Activated CD4-positive, alpha-beta T cell treated with anti-CD3 and anti-CD28 coated beads, Interleukin-2, amount 10 ng/mL, durations not matched to agents 24 days and 14 days (primary cell): ENCODE measurements around the gene HOXB3. TPM values are rescaled to one million over a fixed set of nuclear protein-coding genes. Genes with fewer than 3 reads are reported as not detected.

Experiments used
- DNase-seq: peaks from one replicate; pipeline ENCODE4 v3.0.0; 2022
- H3K27ac Mint-ChIP-seq: one replicate; pipeline ENCODE4 v1.8.0; 2022; ENCODE audit warnings: mild to moderate bottlenecking, mixed read lengths
- H3K27me3 Mint-ChIP-seq: one replicate; pipeline ENCODE4 v1.8.0; 2022; ENCODE audit warnings: mixed read lengths
- H3K36me3 Mint-ChIP-seq: one replicate; pipeline ENCODE4 v1.8.0; 2022; ENCODE audit warnings: low read depth, mild to moderate bottlenecking, mixed read lengths
- H3K4me1 Mint-ChIP-seq: one replicate; pipeline ENCODE4 v1.8.0; 2021; ENCODE audit warnings: mixed read lengths
- H3K4me3 Mint-ChIP-seq: one replicate; pipeline ENCODE4 v1.8.0; 2022; ENCODE audit warnings: mild to moderate bottlenecking, moderate library complexity, mixed read lengths
- H3K9me3 Mint-ChIP-seq: one replicate; pipeline ENCODE4 v1.8.0; 2021; ENCODE audit warnings: mixed read lengths
- intact Hi-C: fragments of 100-400 bp; cut with micrococcal nuclease; formaldehyde crosslinking; loops from one replicate; pipeline ENCODE4 v1.15.1; 2023
- total RNA-seq: library from RNA; stranded (reverse); gene quantifications from 2 replicates; pipeline ENCODE4 v1.2.3, GENCODE V29; 2022

HOXB3 gene
- total RNA-seq, 1 donor from 2014 or later, result 3.7 TPM

DNA sequence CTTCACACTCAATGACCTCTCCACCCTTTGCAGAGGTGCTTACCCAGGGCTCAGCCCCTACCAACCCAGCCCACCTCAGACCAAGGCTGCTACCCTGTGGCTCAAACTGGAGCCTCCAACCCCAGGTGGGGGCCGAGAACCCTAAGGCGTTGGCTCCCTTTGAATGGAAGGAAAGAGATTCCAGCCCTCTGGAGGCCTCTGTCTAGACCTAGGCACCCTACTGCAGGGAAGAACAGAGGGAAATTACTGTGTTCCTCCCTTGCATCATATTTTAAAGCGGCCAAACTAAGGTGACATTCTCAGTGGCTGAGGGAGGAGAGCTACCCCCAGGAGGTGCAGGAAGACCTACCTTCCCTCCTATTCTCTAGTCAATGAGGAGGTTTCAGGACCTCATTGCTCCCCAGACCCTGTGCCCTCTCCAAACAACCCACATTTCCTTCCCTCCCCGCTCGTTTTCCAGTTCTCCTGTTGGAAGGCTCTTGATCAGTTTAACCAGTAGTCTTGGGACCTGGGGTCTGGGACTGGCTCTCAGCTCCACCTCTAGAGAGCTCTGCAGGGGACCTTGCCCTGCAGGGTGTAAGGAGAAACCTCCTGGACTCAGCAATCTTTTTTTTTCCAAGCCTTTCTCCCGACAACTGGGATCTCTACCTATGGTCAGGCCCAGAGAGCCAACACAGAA is 30.6 kb upstream of the HOXB3 start:
- no peak for DNase-seq
- H3K4me1 Mint-ChIP-seq, result peaks cover 25% of the 10 kb centered on the region
- intact Hi-C loops, result no loop called here
- H3K4me3 Mint-ChIP-seq, result no peak overlapping the region
- peaks cover 86% of the 10 kb centered on the region for H3K27me3 Mint-ChIP-seq
- no peaks in the 10 kb centered on the region for H3K9me3 Mint-ChIP-seq
- H3K27ac Mint-ChIP-seq, result no peak overlapping the region
- no peaks in the 10 kb centered on the region for H3K36me3 Mint-ChIP-seq

DNA sequence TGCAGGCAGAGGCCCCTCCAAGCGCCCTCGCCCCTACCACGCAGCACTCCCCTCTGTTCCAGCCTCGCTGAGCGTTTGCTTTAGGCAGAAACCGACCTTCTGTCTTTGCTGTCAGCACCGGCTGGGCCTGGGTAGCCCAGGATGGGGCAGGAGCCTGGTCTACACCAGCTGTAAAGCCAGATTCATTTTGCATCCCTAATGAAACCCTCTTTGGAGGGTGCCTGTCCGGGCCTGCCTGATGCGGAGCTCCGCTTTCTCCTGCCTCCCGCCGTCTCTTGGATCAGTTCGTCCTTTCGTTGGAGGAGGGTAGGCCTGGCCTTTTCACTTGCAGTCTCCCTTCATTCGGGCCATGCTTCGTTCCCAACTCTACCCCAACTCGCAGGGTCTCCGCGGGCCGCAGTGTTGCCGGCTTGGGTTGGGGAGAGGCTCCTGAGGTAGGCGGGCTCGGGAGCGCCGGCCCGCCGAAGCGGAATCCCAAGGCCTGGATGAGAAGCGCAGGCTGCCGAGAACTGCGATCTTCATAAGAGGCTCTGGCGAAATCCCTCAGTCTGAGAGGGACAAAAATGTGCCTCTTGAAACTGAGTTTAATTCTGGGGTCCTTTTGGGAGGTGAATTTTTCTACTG is 29.9 kb upstream of the HOXB3 start:
- DNase-seq, result no peak
- intact Hi-C loops, result loop anchor here (10.0 kb wide), 1 partner anchor 1345 kb away; the partner anchor contains the start of gene DLX4
- peaks cover 90% of the 10 kb centered on the region for H3K27me3 Mint-ChIP-seq
- peaks cover 25% of the 10 kb centered on the region for H3K4me1 Mint-ChIP-seq
- H3K9me3 Mint-ChIP-seq, result no peaks in the 10 kb centered on the region
- H3K36me3 Mint-ChIP-seq, result peaks cover 1% of the 10 kb centered on the region
- no peak overlapping the region for H3K4me3 Mint-ChIP-seq
- no peak overlapping the region for H3K27ac Mint-ChIP-seq

DNA sequence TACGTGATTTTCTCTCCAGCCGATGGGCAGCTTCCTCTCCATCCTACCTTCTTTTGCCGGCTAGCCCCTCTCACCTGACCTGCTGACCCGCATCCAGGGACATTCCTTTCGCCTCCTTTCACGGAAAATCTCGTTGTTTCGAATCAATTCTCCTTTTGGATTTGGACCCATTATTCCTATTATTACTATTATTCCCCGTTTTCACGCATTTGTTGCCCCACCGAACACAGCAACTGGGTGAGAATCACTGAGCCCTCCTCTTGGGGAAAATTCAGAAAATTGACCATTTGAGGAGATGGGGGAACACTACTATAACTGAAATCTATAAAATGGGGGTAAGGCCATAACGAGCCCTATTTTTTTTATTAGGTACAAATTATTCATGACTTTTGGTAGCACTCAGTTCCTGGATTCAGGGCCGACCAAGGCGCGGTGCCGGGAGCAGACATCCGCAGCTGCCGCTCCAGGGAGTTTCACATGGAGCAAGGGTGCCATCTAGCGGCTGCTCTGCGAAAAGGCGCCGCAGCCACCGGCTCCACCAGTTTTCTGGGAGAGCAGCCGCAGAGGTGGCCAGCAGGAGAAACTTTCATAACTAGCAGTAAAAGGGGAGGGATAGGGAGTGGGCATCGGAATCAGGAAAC is 28.3 kb upstream of the HOXB3 start:
- intact Hi-C loops, result loop anchor here (1.0 to 10.0 kb wide), 2 partner anchors 593 to 1346 kb away; partner anchors contain the start of gene DLX4
- DNase-seq, result peak; percentile 95
- Mint-ChIP-seq H3K4me1 (peaks cover 30% of the 10 kb centered on the region), H3K9me3 (no peaks in the 10 kb centered on the region), H3K4me3 (peak overlapping the region; percentile 4), H3K36me3 (peaks cover 3% of the 10 kb centered on the region), H3K27ac (peak overlapping the region; percentile 48), H3K27me3 (peaks cover 90% of the 10 kb centered on the region)

DNA sequence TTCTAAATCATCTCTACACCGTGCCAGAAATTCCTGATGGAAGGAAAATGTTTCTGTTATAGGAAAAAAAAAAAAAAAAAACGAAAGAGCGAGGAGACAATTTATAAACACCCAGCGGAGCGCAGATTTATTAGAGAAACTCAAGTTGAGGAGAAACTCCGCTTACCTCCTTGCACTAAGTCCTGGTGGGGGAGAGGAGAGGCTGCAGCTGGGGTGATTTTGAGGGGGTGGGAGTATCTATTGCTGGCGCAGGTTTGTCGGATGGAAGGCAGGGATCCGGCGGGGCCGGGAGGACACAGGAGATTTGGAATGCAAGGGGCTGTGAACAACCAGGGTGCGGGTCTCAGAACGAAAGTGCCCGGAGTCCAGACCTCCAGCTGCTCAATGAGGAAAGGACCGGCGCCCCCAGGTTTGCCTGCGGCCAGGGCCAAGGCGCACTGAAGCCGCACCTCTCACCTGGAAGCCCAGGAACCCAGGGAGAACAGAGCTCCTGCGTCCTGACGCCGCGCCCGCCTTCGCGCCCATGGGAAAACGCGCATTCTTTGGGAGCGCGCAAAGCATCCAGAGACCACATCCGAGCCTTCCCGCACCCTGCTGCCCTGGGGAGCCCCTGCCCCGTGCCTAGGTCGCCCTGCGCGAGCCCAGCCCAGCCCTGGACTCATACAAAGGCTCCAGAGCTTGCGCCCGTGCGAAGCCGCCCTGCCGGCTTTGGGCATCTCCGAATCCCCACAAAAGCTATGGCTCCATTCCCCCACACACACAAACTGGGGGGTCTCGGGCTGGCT is 27.6 kb upstream of the HOXB3 start:
- H3K27ac Mint-ChIP-seq, result peak overlapping the region; percentile 47
- intact Hi-C loops, result loop anchor here (1.0 to 10.0 kb wide), 3 partner anchors 23 to 1347 kb away; partner anchors contain the start of gene DLX4
- H3K9me3 Mint-ChIP-seq, result no peaks in the 10 kb centered on the region
- H3K4me1 Mint-ChIP-seq, result peaks cover 34% of the 10 kb centered on the region
- peaks cover 5% of the 10 kb centered on the region for H3K36me3 Mint-ChIP-seq
- DNase-seq, result peak; percentile 59
- no peak overlapping the region for H3K4me3 Mint-ChIP-seq
- H3K27me3 Mint-ChIP-seq, result peaks cover 88% of the 10 kb centered on the region

DNA sequence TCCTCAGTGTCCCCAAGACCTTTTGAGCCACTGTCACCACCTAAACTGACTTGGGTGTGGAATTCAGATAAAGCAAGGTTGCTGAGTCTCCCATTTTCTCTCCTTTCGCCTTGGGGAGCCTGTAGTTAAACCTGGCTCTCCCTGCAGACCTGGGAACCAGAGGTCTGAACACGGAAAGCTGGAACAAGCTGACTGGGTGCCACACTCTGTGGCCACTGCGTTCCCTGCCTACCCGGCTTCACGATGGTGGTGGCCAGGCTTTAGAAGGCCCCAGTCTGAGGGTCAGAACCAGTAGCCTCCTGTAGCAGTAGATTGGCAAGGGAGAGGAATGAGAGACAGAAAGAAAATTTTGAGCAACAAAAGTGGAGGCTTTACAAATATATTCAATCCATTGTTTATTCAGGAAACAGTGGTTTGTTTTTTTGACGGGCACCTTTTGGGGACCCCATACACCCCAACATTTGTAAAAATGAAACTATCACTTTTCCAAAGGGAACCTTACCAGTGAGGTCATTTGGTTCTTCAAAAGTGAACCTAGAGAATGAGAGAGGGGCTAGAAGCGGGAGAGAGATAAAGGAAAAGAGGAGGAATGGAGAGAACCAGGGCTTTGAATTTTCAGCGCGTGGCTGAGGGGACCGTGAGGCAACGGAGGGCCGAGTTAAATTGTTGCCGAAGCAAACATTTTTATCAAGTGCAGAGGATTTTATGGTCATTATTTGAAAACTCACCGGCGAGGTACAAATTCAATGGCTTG is 26.9 kb upstream of the HOXB3 start:
- Mint-ChIP-seq H3K27ac (peak overlapping the region; percentile 73), H3K4me1 (peaks cover 37% of the 10 kb centered on the region), H3K36me3 (peaks cover 5% of the 10 kb centered on the region), H3K9me3 (no peaks in the 10 kb centered on the region), H3K27me3 (peaks cover 86% of the 10 kb centered on the region), H3K4me3 (no peak overlapping the region)
- no peak for DNase-seq
- intact Hi-C loops, result loop anchor here (2.0 to 10.0 kb wide), 2 partner anchors 24 to 1348 kb away; partner anchors contain the start of gene DLX4

DNA sequence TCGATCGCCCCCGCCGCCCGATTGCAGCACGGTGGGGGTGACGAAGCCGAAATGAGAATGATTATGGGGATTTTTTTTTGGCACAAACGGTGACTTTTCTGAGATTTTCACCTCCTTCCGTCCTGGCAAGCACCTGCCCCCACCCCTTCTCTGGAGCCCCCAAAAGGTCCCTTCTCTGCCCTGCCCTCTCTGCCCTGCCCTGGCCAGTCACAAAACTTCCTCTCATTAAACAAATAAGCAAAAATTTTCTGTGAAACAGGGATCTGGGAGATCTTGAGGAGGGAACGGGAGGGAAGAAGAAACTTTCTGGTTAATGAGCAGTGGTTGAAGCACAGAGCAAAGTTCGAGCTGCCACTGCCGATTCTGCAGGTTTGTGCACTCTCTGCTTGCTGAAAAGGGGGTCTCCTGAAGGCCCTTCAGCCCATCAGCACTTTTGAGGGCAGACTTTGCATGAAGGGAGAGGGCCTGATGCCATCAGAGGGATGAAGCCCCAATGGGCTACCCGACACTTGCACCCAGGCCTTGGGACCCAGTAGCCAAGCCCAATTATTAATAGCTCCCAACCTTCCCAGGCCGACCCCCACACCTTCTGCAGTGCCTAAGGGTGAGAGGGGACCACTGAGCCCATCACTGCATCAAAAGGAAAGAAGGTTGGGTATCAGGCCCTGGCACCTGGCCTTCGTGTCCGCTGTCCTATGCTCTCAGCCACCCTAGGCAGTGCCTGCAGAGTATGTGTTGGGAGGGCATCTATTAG is 26.1 kb upstream of the HOXB3 start:
- no peak for DNase-seq
- H3K27me3 Mint-ChIP-seq, result peaks cover 87% of the 10 kb centered on the region

DNA sequence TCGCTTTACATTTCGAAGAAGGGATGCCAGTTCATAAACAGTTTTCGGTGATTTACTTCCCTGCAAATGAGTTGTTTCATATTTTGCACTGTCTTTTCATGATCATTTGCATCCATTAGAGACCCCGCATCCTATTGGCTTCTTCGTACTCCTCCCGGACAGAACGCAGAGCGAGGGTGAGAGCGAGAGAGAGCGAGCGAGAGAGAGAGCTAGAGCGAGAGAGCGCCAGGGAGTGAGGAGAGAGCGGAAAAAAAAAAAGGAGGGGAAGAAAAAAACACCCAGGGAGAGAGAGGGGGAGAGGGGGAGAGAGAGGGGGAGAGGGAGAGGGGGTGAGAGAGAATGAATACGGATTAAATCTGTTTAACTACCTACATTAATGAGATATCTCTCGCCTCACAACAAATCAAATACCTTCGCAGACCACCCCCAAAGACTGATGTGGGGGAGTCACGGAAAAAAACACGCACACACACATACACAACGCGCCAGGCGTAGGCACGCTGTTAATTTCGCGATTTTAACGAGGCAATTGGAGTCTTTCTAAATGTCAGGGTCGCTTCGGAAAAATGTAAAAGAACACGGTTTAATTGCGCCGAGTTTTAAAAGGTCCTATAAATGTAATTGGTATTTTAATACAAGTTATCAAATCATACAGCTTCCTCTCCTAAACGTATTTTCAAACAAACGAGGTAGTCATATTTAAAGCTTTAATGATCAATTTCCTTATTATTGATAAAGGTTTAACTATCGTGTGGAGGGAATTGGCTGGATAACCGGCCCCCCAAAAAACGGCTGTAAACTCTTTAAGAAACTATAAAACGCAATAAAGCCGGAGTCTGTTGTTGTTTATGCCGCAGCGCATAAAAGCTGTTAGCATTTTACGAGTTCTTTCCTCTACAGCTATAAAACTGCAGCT is 25.3 kb upstream of the HOXB3 start, which contains the start of gene HOXB8:
HOXB8 (minus strand) TSS at position 246 of the 916 bp plus-strand sequence. CDS start 588 bp downstream, outside the sequence.
- H3K4me1 Mint-ChIP-seq, result peaks cover 50% of the 10 kb centered on the region
- peaks cover 84% of the 10 kb centered on the region for H3K27me3 Mint-ChIP-seq
- H3K9me3 Mint-ChIP-seq, result no peaks in the 10 kb centered on the region
- intact Hi-C loops, result loop anchor here (2.0 to 10.0 kb wide), 2 partner anchors 137 to 1349 kb away; partner anchors contain the start of gene DLX4
- H3K27ac Mint-ChIP-seq, result peak within 1 kb of the TSS; percentile 75
- DNase-seq, result no peak
- H3K36me3 Mint-ChIP-seq, result peaks cover 7% of the 10 kb centered on the region
- H3K4me3 Mint-ChIP-seq, result peak within 1 kb of the TSS; percentile 55

More for the DNA sequence above, 26.1 kb upstream of the HOXB3 start:
- Mint-ChIP-seq H3K4me3 (no peak overlapping the region), H3K9me3 (no peaks in the 10 kb centered on the region), H3K36me3 (peaks cover 7% of the 10 kb centered on the region), H3K4me1 (peaks cover 44% of the 10 kb centered on the region), H3K27ac (peak overlapping the region; percentile 73)
- intact Hi-C loops, result loop anchor here (2.0 to 10.0 kb wide), 3 partner anchors 25 to 1349 kb away; partner anchors contain the start of gene DLX4

DNA sequence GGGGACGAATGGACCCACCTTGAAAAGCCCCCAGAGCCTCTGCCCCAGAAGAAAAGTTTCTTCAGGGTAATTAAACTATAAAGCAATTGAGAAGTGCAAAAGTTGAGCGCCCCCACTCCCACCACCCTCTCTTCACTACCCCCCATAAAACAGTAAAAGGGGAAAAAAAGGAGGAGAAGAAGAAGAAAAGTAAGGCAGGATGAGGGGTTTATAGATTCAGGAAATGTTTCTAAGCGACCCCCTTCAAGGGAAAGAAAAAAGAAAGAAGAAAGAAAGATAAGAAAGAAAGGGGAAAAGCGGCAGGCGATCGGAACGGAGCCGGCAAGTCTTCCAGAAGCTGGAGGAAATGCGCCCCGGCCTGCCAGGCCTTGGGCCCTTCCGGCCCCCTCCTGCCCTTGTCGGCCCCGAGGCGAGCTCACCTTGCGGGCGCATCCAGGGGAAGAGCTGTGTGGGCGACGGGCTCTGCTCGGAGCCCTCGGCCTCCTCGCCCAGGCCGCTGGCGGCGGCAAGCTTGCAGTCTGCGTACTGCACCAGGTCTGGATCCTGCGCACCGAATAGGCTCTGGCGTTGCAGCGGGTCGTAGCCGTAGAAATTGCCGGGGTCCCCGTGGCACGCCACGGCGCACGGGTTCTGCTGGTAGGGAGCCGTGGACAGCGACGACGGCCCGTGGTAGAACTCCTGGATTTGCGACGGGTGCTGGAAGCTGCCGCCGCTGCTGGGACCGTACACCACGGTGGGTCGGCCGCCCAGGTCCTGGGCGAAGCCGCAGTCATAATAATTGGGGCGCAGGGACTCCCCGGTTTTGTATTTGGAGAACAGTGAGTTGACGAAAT is 24.0 kb upstream of the HOXB3 start:
- Mint-ChIP-seq H3K36me3 (peaks cover 7% of the 10 kb centered on the region), H3K9me3 (no peaks in the 10 kb centered on the region), H3K4me1 (peaks cover 46% of the 10 kb centered on the region), H3K27ac (peak overlapping the region; percentile 83), H3K27me3 (peaks cover 84% of the 10 kb centered on the region), H3K4me3 (peak overlapping the region; percentile 55)
- DNase-seq, result peak; percentile 78
- intact Hi-C loops, result loop anchor here (1.0 to 10.0 kb wide), 5 partner anchors 17 to 1351 kb away; partner anchors contain the start of genes DLX4 and IGF2BP1

DNA sequence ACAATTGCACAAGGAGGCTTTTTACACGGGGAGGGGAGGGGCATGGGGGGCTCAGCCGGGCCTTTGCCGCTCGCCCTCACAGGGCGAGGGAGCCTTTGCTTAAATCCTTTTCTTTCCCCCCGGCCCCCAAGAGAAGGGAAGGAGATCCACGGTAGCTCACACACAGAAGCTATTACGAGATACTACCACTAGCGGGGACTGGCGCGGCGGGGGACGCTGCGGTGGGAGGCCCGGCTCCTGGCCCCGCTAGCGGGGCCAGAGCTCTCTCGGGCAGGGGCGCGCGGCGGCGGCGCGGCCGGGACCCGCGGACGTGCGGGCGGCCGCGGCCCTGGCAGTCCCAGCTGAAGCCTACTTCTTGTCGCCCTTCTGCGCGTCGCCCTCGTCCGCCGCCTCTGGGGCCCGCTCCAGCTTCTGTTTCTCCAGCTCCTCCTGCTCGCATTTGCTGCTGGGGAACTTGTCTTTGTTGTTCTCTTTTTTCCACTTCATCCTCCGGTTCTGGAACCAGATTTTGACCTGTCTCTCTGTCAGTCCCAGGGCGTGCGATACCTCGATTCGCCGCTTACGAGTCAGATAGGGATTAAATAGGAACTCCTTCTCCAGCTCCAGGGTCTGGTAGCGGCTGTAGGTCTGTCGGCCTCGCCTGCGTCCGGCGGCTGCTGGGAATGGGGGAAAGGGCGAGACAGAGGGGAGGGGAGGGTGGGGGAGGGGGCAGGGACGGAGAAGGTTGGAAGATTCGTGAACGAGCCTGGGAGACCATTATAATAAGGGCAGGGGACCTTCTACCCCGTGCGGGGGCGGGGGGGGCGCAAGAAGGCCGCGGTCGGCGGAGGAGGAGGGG is 23.0 kb upstream of the HOXB3 start:
- Mint-ChIP-seq H3K9me3 (no peaks in the 10 kb centered on the region), H3K27me3 (peaks cover 82% of the 10 kb centered on the region), H3K27ac (peak overlapping the region; percentile 48), H3K36me3 (peaks cover 7% of the 10 kb centered on the region), H3K4me1 (peaks cover 40% of the 10 kb centered on the region), H3K4me3 (peak overlapping the region; percentile 83)
- intact Hi-C loops, result loop anchor here (2.0 to 10.0 kb wide), 3 partner anchors 112 to 1352 kb away; partner anchors contain the start of genes DLX4 and IGF2BP1
- DNase-seq, result peak; percentile 83

DNA sequence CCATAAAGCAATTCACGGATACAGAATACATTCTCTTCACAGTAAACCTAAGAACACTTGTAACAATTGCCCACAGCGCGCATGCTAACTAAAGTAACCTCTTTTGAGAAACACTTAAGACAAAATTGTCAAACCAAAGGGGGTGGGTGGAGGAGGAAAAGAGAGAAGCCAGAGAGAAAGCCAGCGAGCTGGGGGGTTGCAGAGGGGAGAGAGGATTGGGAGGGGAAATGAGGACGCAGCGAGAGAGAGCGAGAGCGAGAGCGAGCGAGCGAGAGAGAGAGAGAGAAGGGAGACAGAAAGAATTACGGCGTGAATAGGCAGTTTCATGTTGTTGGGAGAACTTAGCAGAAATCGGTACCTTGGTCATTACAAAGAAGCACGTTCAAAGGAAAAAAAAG is 22.4 kb upstream of the HOXB3 start:
- intact Hi-C loops, result loop anchor here (2.0 to 10.0 kb wide), 3 partner anchors 112 to 1352 kb away; partner anchors contain the start of genes DLX4 and IGF2BP1
- H3K4me3 Mint-ChIP-seq, result peak overlapping the region; percentile 74

More for the DNA sequence above, 22.4 kb upstream of the HOXB3 start:
- Mint-ChIP-seq H3K27me3 (peaks cover 81% of the 10 kb centered on the region), H3K9me3 (no peaks in the 10 kb centered on the region), H3K27ac (peak overlapping the region; percentile 18), H3K36me3 (peaks cover 7% of the 10 kb centered on the region), H3K4me1 (peaks cover 40% of the 10 kb centered on the region)
- no peak for DNase-seq
